Large intestine (tissue), 12 donors: ENCODE results near the gene PRPF40A. TPM values are rescaled to one million over a fixed set of nuclear protein-coding genes. Genes with fewer than 3 reads are reported as not detected.
"Not testable (repeated sequence)": the region's sequence is repeated elsewhere in the genome, so short reads cannot be mapped to it uniquely, and the experiment has no call there.

Experiments used
- DNase-seq, 2 donors: peaks; one replicate each; pipeline versions ENCODE4 v3.0.0 to v3.0.0-alpha.2; 2013
- H3K27ac ChIP-seq: one replicate; pipeline ENCODE4 v1.5.1; 2013; ENCODE audit warnings: low read length
- H3K27me3 ChIP-seq: 2 replicates; pipeline ENCODE4 v1.6.1; 2013; ENCODE audit warnings: low read length; ENCODE audit not compliant: control insufficient read depth, insufficient read depth
- H3K36me3 ChIP-seq: 2 replicates; pipeline ENCODE4 v1.6.1; 2013; ENCODE audit warnings: low read length; ENCODE audit not compliant: control insufficient read depth, insufficient read depth
- H3K4me1 ChIP-seq: one replicate; pipeline ENCODE4 v1.6.1; 2013; ENCODE audit warnings: low read length; ENCODE audit not compliant: control insufficient read depth, insufficient read depth
- H3K4me3 ChIP-seq: one replicate; pipeline ENCODE4 v1.5.1; 2013; ENCODE audit warnings: low read length
- H3K9me3 ChIP-seq: one replicate; pipeline ENCODE4 v1.6.1; 2013; ENCODE audit warnings: mild to moderate bottlenecking, low read depth, low read length, moderate library complexity; ENCODE audit not compliant: control insufficient read depth
- WGBS: methylation state at CpG from one replicate; pipeline ENCODE4 v1.1.5; 2013; ENCODE audit warnings: low lambda C conversion rate; ENCODE audit not compliant: insufficient coverage; 5-methylcytosine and 5-hydroxymethylcytosine counted together
- long read RNA-seq, 11 donors: transcript quantifications; one replicate each; lab custom pipeline, GENCODE V29; 2026
- polyA plus RNA-seq: library from polyadenylated mRNA; unstranded; fragments of 120-200 nt; gene quantifications from one replicate; pipeline ENCODE4 v1.2.1, GENCODE V29; 2013

PRPF40A gene
- 83.5 TPM for polyA plus RNA-seq
- long read RNA-seq, donor 1, partial matches to known transcripts, result 0 of 13 reads
- long read RNA-seq, donor 1, other reads (novel, unspliced or antisense), result 13 of 13 reads
- long read RNA-seq, donor 2, result 0 reads
- long read RNA-seq, donor 3, result 0 reads
- long read RNA-seq, donor 4, result 0 reads
- long read RNA-seq, donor 5, result 0 reads
- long read RNA-seq, donor 6, partial matches to known transcripts, result 9 of 11 reads
- long read RNA-seq, donor 6, other reads (novel, unspliced or antisense), result 0 of 11 reads
- long read RNA-seq, donor 7, result 0 reads
- long read RNA-seq, donor 8, full-length matches to known transcripts, result 2 of 14 reads
- long read RNA-seq, donor 8, partial matches to known transcripts, result 12 of 14 reads
- long read RNA-seq, donor 8, other reads (novel, unspliced or antisense), result 0 of 14 reads
- long read RNA-seq, donor 9, partial matches to known transcripts, result 5 of 25 reads
- long read RNA-seq, donor 9, other reads (novel, unspliced or antisense), result 20 of 25 reads
- long read RNA-seq, donor 10, partial matches to known transcripts, result 0 of 21 reads
- long read RNA-seq, donor 10, other reads (novel, unspliced or antisense), result 21 of 21 reads
- long read RNA-seq, donor 11, partial matches to known transcripts, result 6 of 7 reads
- long read RNA-seq, donor 11, other reads (novel, unspliced or antisense), result 0 of 7 reads

DNA sequence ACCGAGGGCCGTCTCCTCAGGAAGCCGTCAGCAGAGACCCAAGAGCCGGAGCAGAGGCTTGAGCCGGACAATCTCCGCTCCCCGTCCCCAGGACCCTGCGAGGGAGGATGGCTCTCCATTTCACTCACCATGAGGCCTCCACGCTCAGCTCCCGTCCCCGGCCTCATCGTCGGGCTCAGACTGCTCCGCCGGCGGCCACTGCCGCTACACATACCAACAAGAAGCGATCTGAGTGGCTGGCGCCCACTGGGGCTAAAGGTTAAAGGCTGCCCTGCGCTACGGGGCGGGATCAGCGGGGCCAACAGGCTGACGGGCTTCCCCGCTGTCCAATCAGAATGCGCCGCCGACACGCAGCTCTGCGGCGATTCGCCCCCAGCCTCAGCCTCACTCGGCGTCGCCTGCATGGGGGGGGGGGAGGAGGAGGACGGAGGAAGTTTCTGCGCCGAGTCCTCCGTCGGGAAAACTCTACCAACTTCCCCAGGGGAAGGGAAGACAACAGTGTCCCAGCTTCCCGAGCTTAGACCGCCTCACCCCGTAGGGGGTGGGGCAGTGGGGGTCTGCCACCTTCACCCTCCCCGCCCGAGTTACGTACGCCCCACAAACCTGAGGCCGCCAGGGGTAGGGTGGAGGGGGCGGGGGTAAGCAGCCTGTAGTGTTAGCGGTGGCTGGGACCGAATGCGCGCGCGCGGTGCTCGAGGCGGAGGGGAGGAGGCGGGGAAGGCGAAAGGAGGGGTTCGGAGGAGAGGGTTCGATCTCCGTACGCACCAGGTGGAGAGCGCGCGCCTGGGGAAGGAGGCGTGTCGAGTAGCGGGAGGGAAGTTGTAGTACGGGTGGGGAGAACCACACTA, at the start of gene PRPF40A:
PRPF40A (minus strand) TSS at position 234 of the 848 bp plus-strand sequence; CDS start at position 212, 22 bp downstream.
- peak; percentile 99 for DNase-seq
- H3K9me3 ChIP-seq, result no peaks in the 10 kb centered on the region
- H3K4me1 ChIP-seq, result peaks cover 6% of the 10 kb centered on the region
- H3K4me3 ChIP-seq, result peak within 1 kb of the TSS; percentile 97
- peak within 1 kb of the TSS; percentile 100 for H3K27ac ChIP-seq
- 0% methylated on average over 1 of the region's 71 CpGs for WGBS
- peaks cover 11% of the 10 kb centered on the region for H3K36me3 ChIP-seq
- no peaks in the 10 kb centered on the region for H3K27me3 ChIP-seq

DNA sequence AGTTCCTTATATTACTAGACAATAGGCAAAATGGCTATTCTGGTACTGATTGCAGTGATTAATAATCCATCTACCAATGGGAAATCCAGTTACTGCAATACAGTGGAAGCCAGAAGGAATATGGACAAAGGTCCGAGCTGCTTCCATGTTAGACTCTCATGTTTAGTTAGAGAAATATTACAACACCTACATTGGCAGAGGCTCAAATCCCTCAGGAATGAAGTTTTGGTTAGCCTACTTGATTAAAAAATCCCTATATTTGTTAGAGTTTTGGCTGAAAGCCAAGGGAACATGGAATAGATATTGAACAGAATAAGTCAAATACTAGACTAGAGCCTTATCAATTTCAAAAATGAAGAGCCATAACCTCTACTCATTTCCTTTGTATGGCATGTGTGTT, 49.7 kb upstream of the PRPF40A start:
- WGBS, result no CpG with 5 or more reads among the region's 1 CpG

DNA sequence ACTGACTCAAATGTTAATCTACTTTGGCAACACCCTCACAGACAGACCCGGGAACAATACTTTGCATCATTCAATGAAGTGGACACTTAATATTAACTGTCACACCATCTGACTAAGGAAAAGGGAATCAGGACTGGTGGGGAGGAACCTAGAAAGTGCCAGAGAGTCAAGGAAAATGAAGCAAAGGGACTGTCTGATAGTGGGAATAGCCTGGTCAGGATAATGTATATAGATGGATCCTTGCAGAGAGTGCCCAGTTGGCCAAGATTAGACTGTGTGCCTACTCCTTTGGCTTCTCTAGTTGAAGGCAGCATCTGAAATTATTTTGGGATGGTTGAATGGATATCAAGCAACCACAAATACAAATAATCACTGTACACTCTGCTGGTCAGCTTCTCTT, 46.4 kb upstream of the PRPF40A start:
- Histone ChIP-seq H3K27ac (no peak overlapping the region), H3K4me1 (no peaks in the 10 kb centered on the region), H3K27me3 (no peaks in the 10 kb centered on the region), H3K4me3 (no peak overlapping the region), H3K9me3 (no peaks in the 10 kb centered on the region), H3K36me3 (peaks cover 7% of the 10 kb centered on the region)
- no CpG with 5 or more reads among the region's 1 CpG for WGBS
- DNase-seq, result no peak

More for the DNA sequence above, 49.7 kb upstream of the PRPF40A start:
- Histone ChIP-seq H3K27ac (no peak overlapping the region), H3K4me3 (no peak overlapping the region), H3K9me3 (no peaks in the 10 kb centered on the region), H3K36me3 (peaks cover 4% of the 10 kb centered on the region), H3K27me3 (no peaks in the 10 kb centered on the region), H3K4me1 (no peaks in the 10 kb centered on the region)
- no peak for DNase-seq

DNA sequence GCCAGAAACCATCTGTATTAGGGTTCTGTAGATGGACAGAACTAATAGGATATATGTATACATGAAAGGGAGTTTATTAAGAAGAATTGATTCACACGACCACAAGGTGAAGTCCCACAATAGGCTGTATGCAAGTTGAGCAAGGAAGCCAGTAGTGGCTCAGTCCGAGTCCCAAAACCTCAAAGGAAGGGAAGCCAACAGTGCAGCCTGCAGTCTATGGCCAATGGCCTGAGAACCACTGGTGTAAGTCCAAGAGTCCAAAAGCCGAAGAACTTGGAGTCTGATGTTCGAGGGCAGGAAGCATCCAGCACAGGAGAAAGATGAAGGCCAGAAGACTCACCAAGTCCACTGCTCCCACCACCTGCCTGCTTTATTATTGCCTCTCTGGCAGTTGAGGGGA, 45.9 kb upstream of the PRPF40A start:
- not testable (repeated sequence) for H3K9me3 ChIP-seq, H3K27me3 ChIP-seq, DNase-seq, H3K36me3 ChIP-seq, H3K4me1 ChIP-seq, H3K27ac ChIP-seq, H3K4me3 ChIP-seq
- no CpG with 5 or more reads among the region's 4 CpGs for WGBS

DNA sequence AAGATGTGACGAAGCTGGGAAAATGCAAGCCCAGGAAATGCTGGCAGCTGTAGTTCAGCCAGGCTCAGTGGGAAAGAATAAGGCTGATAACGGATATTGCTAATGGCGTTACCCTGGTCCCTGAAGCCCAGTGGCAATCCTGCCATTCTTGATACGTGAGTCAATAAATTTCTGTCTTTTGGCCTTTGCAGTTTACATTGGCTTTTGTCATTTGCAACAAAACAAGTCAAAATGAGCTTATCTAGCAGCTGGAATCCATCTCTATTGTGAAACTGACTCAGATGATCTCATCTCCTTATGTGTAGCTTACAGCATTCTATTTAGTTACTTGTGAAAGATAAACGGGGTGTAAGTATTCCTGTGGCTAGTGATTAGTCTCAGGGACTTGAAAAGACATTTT, 44.9 kb upstream of the PRPF40A start:
- H3K4me3 ChIP-seq, result no peak overlapping the region
- H3K9me3 ChIP-seq, result no peaks in the 10 kb centered on the region
- WGBS, result 80% methylated on average over 2 of the region's 5 CpGs
- no peaks in the 10 kb centered on the region for H3K4me1 ChIP-seq
- peak in 1 of 2 donors; percentile 1 for DNase-seq
- H3K27ac ChIP-seq, result no peak overlapping the region
- H3K27me3 ChIP-seq, result no peaks in the 10 kb centered on the region
- H3K36me3 ChIP-seq, result peaks cover 12% of the 10 kb centered on the region

DNA sequence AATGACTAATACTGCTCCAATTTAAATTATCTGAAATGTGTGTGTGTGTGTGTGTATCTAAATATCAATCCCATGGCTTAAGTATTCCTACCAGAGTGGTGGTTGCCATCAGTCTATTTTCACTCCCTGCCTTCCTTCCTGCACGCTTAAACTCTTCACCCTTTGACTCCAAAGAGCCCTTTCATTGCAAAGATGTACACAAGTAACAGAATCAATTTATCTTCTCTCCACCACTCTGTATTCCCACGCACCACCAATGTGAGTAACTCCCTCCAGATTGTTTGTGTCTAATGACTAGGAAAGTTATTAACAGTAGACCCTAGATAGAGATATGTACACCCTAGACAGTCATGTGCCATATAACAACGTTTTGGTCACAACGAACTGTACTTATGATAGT, 44.0 kb upstream of the PRPF40A start:
- H3K4me3 ChIP-seq, result no peak overlapping the region
- WGBS, result 100% methylated on average over 1 of the region's 4 CpGs
- no peaks in the 10 kb centered on the region for H3K4me1 ChIP-seq
- H3K27ac ChIP-seq, result no peak overlapping the region
- peaks cover 14% of the 10 kb centered on the region for H3K36me3 ChIP-seq
- H3K27me3 ChIP-seq, result no peaks in the 10 kb centered on the region
- H3K9me3 ChIP-seq, result no peaks in the 10 kb centered on the region
- no peak for DNase-seq

DNA sequence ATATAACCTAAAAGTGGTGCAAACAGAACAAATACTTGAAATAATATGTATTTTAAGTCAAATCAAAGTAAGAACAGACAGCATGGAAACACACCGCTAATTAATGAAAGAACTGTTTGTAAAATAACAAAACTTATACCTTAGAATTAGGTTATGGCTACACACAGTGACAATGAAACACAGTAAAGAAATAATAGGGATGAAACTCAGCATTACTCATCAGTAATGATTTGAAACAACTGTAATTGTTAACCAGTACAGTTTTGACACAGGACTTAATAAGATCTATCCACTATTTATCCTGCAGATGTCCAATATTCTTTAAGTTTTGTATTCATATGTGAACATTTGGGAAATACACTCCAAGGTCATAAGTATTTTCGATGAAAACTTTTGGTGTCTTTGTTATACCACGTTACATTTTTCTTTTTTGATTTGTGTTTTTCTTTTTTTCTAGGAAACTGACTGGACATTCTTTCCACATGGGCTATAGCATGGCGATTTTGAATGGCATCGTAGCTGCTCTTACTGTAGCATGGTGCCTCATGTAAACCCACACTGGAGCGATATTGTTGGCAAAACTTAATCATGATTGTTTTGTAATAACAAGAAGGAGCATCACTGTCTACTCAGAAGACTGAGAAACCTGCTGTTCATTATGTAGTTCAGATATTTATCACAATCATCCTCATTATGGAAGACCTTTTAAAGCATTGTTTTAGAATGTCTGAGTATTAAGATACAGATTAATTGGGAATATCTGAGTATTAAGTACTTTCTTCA, 42.2 kb upstream of the PRPF40A start:
- Histone ChIP-seq H3K4me3 (no peak overlapping the region), H3K27ac (no peak overlapping the region), H3K4me1 (no peaks in the 10 kb centered on the region), H3K36me3 (peaks cover 24% of the 10 kb centered on the region), H3K9me3 (no peaks in the 10 kb centered on the region), H3K27me3 (no peaks in the 10 kb centered on the region)
- no peak for DNase-seq
- 100% methylated on average over 3 of the region's 6 CpGs for WGBS

DNA sequence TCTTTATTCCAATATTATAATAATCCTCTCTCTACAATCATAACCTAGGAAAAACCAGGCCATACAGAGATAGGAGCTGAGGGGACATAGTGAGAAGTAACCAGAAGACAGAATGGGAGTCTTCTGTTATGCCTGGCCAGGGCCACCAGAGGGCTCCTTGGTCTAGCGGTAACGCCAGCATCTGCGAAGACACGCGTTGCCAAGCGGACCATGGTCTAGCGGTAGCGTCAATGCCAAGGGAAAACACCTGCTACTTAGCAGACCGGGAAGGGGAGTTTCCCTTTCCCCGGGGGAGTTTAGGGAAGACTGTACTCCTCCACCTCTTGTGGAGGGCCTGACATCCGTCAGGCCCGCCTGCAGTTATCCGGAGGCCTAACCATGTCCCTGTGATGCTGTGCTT, 37.8 kb upstream of the PRPF40A start:
- Histone ChIP-seq H3K27me3 (no peaks in the 10 kb centered on the region), H3K4me3 (no peak overlapping the region), H3K9me3 (no peaks in the 10 kb centered on the region), H3K36me3 (peaks cover 35% of the 10 kb centered on the region), H3K4me1 (no peaks in the 10 kb centered on the region), H3K27ac (no peak overlapping the region)
- WGBS, result no CpG with 5 or more reads among the region's 13 CpGs
- DNase-seq, result peak in 1 of 2 donors; percentile 1

DNA sequence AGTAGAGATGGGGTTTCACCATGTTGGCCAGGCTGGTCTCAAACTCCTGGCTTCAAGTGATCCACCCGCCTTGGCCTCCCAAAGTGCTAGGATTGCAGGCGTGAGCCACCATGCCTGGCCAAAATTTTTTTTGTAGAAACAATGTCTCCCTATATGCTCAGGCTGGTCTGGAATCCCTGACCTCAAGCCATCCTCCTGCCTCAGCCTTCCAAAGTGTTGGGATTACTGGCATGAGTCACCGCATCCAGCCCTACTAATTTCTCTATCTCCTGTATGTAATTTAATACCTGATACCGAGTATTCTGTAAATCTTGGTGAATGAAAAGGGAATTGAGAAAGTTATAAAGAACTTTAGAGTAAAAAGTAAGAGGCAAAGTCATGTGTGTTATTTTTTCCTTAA, 30.5 kb upstream of the PRPF40A start:
- not testable (repeated sequence) for H3K27me3 ChIP-seq, DNase-seq, H3K4me3 ChIP-seq, H3K9me3 ChIP-seq, H3K4me1 ChIP-seq, H3K27ac ChIP-seq
- peaks cover 20% of the 10 kb centered on the region for H3K36me3 ChIP-seq
- 100% methylated on average over 2 of the region's 4 CpGs for WGBS
